Measurements from ENCODE around the gene PCAT7. TPM values are rescaled to one million over a fixed set of nuclear protein-coding genes. Genes with fewer than 3 reads are reported as not detected.
A peak's percentile ranks its signal among the peaks of the same experiment; 100 is the strongest.

Gene PCAT7
- total RNA-seq, 2 experiments from 2014 or later, result 1.8 to 2.5 TPM

DNA sequence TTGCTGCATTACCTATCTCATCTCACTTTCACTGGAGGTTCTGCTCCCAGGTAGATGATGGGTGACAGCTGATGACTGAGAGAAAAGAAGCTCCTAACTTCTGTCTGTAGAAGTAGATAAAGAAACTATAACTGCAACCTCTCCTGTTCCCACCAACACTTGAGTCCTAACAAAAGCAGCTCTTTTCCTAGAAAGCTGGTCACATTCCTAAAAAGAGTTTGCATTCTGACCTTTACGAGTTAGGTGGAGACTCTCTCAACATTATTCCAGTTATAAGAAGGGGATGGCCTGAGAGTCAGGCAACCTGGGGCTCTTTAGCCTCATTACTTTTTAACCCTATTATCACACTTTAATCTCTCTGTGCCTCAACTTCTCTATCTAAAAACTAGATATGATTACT, 8.9 kb upstream of the PCAT7 start:
- no peak for DNase-seq (ENCODE audit: low spot score)
- no TSS peak for BruUV-seq (replicated peaks)
- Histone ChIP-seq H2AFZ (ENCODE audit: low read length) (no peak overlapping the region), H3K9me3 (ENCODE audit: low read length) (peaks cover 10% of the 10 kb centered on the region), H4K20me1 (ENCODE audit: insufficient read depth, low read length) (0 out of 2 replicates have a peak, but pooled peaks cover 3% of the 10 kb centered on the region), H3K4me2 (ENCODE audit: low read length) (no peak overlapping the region), H3K4me1 (ENCODE audit: insufficient read depth, low read length, poor library complexity, severe bottlenecking) (peaks cover 7% of the 10 kb centered on the region), H3K79me2 (ENCODE audit: insufficient read depth, low read depth, low read length) (peaks cover 53% of the 10 kb centered on the region; the same call in 1 of the 2 replicates), H3K36me3 (ENCODE audit: insufficient read depth, low read length) (peaks cover 50% of the 10 kb centered on the region), H3K4me3 (ENCODE audit: low read depth, low read length, poor library complexity, severe bottlenecking) (no peak overlapping the region), H3K27ac (ENCODE audit: low read depth, low read length, poor library complexity, severe bottlenecking) (no peak overlapping the region), H3K9me2 (ENCODE audit: insufficient read depth, low read length) (no peaks in the 10 kb centered on the region)
- intact Hi-C loops (cut with micrococcal nuclease; ENCODE audit: unreplicated experiment), result no loop called here
- CTCF ChIA-PET (ENCODE audit: unreplicated experiment), result no interaction called here
- POLR2A ChIA-PET, result no interaction called here
- TF ChIP-seq, protein P1, sequence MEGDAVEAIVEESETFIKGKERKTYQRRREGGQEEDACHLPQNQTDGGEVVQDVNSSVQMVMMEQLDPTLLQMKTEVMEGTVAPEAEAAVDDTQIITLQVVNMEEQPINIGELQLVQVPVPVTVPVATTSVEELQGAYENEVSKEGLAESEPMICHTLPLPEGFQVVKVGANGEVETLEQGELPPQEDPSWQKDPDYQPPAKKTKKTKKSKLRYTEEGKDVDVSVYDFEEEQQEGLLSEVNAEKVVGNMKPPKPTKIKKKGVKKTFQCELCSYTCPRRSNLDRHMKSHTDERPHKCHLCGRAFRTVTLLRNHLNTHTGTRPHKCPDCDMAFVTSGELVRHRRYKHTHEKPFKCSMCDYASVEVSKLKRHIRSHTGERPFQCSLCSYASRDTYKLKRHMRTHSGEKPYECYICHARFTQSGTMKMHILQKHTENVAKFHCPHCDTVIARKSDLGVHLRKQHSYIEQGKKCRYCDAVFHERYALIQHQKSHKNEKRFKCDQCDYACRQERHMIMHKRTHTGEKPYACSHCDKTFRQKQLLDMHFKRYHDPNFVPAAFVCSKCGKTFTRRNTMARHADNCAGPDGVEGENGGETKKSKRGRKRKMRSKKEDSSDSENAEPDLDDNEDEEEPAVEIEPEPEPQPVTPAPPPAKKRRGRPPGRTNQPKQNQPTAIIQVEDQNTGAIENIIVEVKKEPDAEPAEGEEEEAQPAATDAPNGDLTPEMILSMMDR (conservative IDR thresholded peaks at IDR 0.05; ENCODE audit: low read length), result no peak
- no peak for TF ChIP-seq EZH2phosphoT487 (IDR thresholded peaks at IDR 0.05; ENCODE audit: borderline replicate concordance, low read depth, low read length)

DNA sequence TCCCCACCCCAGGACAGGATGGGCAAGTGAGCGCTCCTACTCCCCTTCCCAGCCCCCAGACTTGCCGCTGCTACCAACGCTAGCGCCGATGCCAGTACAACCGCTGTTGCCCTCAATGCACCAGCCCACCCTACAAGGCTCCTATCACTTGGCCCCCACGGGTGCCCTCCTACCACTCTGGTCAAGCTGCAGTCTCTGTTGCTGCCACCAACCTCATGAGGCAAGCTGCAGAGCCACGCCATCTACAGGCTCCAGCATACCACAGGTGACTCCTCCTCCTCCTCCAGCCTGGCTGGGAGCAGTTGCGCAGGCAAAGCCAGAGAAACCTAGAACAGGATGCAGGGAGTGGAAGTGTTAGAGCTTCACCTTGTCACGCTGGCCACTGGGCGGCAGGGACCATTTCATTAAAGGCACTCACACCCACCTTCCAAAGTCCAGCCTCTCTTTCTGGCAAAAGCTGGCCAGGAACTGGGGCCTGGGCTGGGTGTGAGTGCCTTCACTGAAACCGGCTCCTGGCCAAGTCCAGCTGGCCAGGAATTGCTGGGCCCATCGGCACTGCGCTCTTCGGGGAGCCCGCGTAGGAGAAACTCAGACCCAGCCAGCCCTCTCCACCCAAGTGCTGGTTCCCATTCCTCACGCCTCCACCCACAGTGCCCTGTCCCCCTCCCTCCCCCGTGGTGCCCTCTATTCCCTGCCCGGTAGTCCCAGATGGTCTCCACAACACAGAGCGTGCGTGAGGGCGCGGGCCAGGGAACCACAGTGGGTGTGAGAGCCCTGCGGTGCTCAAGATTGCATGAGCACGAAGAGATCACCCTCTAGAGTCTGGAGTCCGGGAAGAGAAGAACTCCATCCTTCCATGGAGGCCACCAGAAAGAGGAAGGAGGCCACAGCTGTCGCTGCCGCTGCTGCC, 1.6 kb upstream of the PCAT7 start:
- DNase-seq (ENCODE audit: low spot score), result peak; percentile 47
- Histone ChIP-seq H3K27ac (ENCODE audit: low read depth, low read length, poor library complexity, severe bottlenecking) (no peak overlapping the region), H2AFZ (ENCODE audit: low read length) (no peak overlapping the region), H3K36me3 (ENCODE audit: insufficient read depth, low read length) (peaks cover 47% of the 10 kb centered on the region), H3K4me3 (ENCODE audit: low read depth, low read length, poor library complexity, severe bottlenecking) (peak overlapping the region; percentile 82), H3K9me2 (ENCODE audit: insufficient read depth, low read length) (no peaks in the 10 kb centered on the region), H3K4me2 (ENCODE audit: low read length) (peak overlapping the region; percentile 58), H3K4me1 (ENCODE audit: insufficient read depth, low read length, poor library complexity, severe bottlenecking) (peaks cover 18% of the 10 kb centered on the region), H4K20me1 (ENCODE audit: insufficient read depth, low read length) (no peaks in the 10 kb centered on the region), H3K9me3 (ENCODE audit: low read length) (peaks cover 19% of the 10 kb centered on the region), H3K79me2 (ENCODE audit: insufficient read depth, low read depth, low read length) (peaks cover 60% of the 10 kb centered on the region; the same call in 1 of the 2 replicates)
- TF ChIP-seq, protein P1 (conservative IDR thresholded peaks at IDR 0.05; ENCODE audit: low read length), result peak; percentile 52
- TF ChIP-seq EZH2phosphoT487 (IDR thresholded peaks at IDR 0.05; ENCODE audit: borderline replicate concordance, low read depth, low read length), result no peak
- CTCF ChIA-PET (ENCODE audit: unreplicated experiment), result no interaction called here
- no TSS peak for BruUV-seq (replicated peaks)
- intact Hi-C loops (cut with micrococcal nuclease; ENCODE audit: unreplicated experiment), result no loop called here
- POLR2A ChIA-PET, result no interaction called here

DNA sequence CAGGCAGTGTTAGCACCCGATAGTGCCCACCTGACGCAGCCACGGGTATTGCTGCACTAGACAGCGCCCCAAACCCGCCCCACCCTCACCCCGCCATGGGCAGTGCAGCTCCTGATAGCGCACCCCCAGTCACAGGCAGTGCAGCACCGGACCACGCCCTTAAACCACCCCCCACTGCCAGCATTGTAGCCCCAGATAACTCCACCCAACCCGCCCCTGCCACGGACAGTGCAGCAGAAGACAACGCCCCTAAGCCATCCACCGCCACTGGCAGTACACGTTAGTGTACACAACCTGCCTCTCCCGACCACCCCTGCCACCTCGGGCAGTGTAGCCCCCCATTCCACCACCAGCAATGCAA, 825 bp upstream of the PCAT7 start:
- no peak overlapping the region for H2AFZ ChIP-seq (ENCODE audit: low read length)
- TF ChIP-seq, protein P1 (conservative IDR thresholded peaks at IDR 0.05; ENCODE audit: low read length), result no peak
- TF ChIP-seq EZH2phosphoT487 (IDR thresholded peaks at IDR 0.05; ENCODE audit: borderline replicate concordance, low read depth, low read length), result no peak
- no TSS peak for BruUV-seq (replicated peaks)

More for the DNA sequence above, 825 bp upstream of the PCAT7 start:
- CTCF ChIA-PET (ENCODE audit: unreplicated experiment), result interaction anchor here (0.8 kb wide), 1 partner anchor 44 kb away, joined by 3 read pairs; no protein-coding TSS in a partner anchor
- Histone ChIP-seq H3K4me1 (ENCODE audit: insufficient read depth, low read length, poor library complexity, severe bottlenecking) (peaks cover 13% of the 10 kb centered on the region), H3K4me2 (ENCODE audit: low read length) (peak overlapping the region; percentile 58), H3K9me3 (ENCODE audit: low read length) (peaks cover 19% of the 10 kb centered on the region), H3K36me3 (ENCODE audit: insufficient read depth, low read length) (peaks cover 40% of the 10 kb centered on the region), H3K9me2 (ENCODE audit: insufficient read depth, low read length) (no peaks in the 10 kb centered on the region), H4K20me1 (ENCODE audit: insufficient read depth, low read length) (no peaks in the 10 kb centered on the region), H3K27ac (ENCODE audit: low read depth, low read length, poor library complexity, severe bottlenecking) (peak overlapping the region; percentile 77), H3K4me3 (ENCODE audit: low read depth, low read length, poor library complexity, severe bottlenecking) (peak overlapping the region; percentile 82), H3K79me2 (ENCODE audit: insufficient read depth, low read depth, low read length) (peaks cover 52% of the 10 kb centered on the region; the same call in 1 of the 2 replicates)
- DNase-seq (ENCODE audit: low spot score), result no peak
- intact Hi-C loops (cut with micrococcal nuclease; ENCODE audit: unreplicated experiment), result loop anchor here (1.0 to 2.0 kb wide), 3 partner anchors 49 to 115 kb away; no protein-coding TSS in a partner anchor
- POLR2A ChIA-PET, result interaction anchor here (0.7 to 1.1 kb wide), 2 partner anchors 50 to 69 kb away, joined by 3 to 6 read pairs; no protein-coding TSS in a partner anchor
